ENCODE measurements around the gene NEURL1. TPM values are rescaled to one million over a fixed set of nuclear protein-coding genes. Genes with fewer than 3 reads are reported as not detected.

NEURL1 gene
- total and polyA plus RNA-seq, 8 donors = 0.89 to 136 (median 3.0) TPM

DNA sequence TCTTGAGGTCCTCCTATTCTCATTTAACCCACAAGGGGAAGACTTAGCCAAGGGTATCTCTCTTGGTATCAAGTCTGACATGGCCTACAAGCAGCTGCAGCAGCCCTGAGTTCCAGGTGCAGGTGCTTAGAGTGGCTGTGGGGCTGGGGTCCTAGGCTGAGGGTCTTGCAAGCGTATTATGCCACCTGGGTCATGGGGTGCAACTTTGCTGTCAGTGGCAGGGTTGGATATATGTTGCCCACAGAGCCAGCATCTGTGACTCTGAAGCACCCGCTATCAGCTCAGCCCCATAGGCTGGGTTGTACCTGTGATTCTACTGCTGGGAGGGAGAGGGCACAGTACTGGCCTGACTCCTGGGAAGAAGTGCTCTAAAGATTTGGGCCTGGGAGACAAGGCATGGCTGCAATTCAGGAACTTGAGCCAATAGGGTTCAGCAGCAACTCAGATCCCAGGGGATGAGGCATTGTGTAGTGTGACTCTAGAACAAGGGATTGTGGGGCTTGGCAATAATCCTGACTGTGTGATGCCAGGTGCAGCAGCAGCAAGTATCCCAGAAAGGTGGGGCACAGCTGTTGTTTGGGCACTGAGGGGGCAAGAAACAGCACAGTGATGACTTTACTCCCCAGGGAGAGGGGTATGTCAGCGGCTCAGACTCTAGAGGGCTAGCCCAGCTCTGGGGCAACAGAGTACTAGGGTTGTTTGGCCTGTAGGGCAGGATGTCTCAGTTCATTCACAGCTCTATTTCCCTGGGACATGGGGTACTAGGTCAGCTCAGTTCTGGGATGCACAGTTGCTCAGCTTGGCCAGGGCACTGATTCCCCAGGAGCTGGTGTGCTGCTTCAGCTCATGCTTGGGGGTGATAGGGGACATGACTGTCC lies 41.4 kb downstream of the NEURL1 start:
- Histone ChIP-seq H3K27ac (no peak overlapping the region), H3K9me3 (peaks cover 0 to 6% (median 0%) of the 10 kb centered on the region in 4 donors), H3K27me3 (peaks cover 0 to 19% (median 0%) of the 10 kb centered on the region in 3 donors), H3K4me1 (no peaks in the 10 kb centered on the region), H3K4me3 (no peak overlapping the region), H3K36me3 (no peaks in the 10 kb centered on the region)
- DNase-seq = peak; percentile 3 to 16
- intact Hi-C loops (cut with DNase I; ENCODE audit: low total_unique reads) = no loop called here
- WGBS, 5 donors = 94 to 96% (median 94%) methylated on average over 2 to 3 of the region's 3 CpGs
- no peak for TF ChIP-seq POLR2AphosphoS5 (IDR thresholded peaks at IDR 0.05)
- TF ChIP-seq POLR2A (IDR thresholded peaks at IDR 0.05) = no peak
- TF ChIP-seq, protein P1, sequence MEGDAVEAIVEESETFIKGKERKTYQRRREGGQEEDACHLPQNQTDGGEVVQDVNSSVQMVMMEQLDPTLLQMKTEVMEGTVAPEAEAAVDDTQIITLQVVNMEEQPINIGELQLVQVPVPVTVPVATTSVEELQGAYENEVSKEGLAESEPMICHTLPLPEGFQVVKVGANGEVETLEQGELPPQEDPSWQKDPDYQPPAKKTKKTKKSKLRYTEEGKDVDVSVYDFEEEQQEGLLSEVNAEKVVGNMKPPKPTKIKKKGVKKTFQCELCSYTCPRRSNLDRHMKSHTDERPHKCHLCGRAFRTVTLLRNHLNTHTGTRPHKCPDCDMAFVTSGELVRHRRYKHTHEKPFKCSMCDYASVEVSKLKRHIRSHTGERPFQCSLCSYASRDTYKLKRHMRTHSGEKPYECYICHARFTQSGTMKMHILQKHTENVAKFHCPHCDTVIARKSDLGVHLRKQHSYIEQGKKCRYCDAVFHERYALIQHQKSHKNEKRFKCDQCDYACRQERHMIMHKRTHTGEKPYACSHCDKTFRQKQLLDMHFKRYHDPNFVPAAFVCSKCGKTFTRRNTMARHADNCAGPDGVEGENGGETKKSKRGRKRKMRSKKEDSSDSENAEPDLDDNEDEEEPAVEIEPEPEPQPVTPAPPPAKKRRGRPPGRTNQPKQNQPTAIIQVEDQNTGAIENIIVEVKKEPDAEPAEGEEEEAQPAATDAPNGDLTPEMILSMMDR (IDR thresholded peaks at IDR 0.05) = no peak
- TF ChIP-seq EP300 (IDR thresholded peaks at IDR 0.05) = no peak

DNA sequence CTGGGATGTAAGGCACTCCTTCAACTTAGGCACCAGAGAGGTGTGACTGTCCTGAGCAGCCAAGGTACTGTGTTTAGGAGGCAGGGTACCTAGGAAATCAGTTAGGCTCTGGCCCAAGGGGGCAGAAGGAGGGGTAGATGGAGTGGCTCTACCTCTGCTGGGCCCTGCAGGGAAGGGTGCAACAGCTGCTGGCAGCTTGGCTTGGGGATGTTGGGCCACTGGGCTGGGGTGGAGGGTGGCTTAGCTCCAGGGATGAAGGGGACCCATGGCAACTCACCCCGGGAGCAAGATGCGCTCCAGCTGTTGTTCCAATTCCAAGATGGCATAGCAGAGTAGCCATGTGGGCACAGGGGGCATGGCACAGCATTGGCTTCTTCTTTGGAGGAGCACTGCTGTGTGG lies 42.1 kb downstream of the NEURL1 start:
- DNase-seq = peak; percentile 1 to 8
- no peaks in the 10 kb centered on the region for H3K36me3 ChIP-seq
- intact Hi-C loops (cut with DNase I; ENCODE audit: low total_unique reads) = no loop called here
- H3K9me3 ChIP-seq = peaks cover 0 to 6% (median 0%) of the 10 kb centered on the region in 4 donors
- no peak overlapping the region for H3K27ac ChIP-seq
- TF ChIP-seq POLR2A (IDR thresholded peaks at IDR 0.05) (no peak), EP300 (IDR thresholded peaks at IDR 0.05) (no peak), POLR2AphosphoS5 (IDR thresholded peaks at IDR 0.05) (no peak)
- TF ChIP-seq, protein P1 (IDR thresholded peaks at IDR 0.05) = no peak
- H3K4me1 ChIP-seq = no peaks in the 10 kb centered on the region
- H3K4me3 ChIP-seq = no peak overlapping the region
- peaks cover 0 to 19% (median 0%) of the 10 kb centered on the region in 3 donors for H3K27me3 ChIP-seq
- WGBS, 5 donors = 70 to 100% (median 86%) methylated on average over 2 of the region's 2 CpGs

DNA sequence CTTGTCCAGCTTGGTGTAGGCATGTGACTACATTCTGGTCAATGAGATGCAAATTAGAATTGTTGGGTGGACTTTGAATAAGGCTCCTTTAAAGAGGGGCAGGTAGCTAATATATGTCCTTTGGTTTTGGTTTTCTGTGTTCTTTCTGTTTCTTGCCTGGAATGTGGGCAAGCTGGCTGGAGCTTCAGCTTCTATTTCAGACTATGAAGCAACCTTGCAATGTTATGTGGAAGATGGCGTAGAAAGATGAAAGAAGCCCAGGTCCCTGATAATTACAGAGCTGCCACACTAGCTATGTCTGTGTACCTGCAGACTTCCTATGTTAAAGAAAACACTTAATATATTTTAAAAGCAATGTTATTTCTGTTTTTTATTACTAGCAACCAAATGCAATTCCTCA lies 46.2 kb downstream of the NEURL1 start:
- intact Hi-C loops (cut with DNase I; ENCODE audit: low total_unique reads) = no loop called here
- Histone ChIP-seq H3K4me1 (peaks cover 13 to 15% (median 14%) of the 10 kb centered on the region in 4 donors), H3K9me3 (no peaks in the 10 kb centered on the region), H3K4me3 (no peak overlapping the region), H3K27me3 (peaks cover 0 to 19% (median 0%) of the 10 kb centered on the region in 3 donors), H3K36me3 (no peaks in the 10 kb centered on the region), H3K27ac (no peak overlapping the region)
- DNase-seq = peak in 1 of 2 donors; percentile 4
- TF ChIP-seq, protein P1 (IDR thresholded peaks at IDR 0.05) = no peak
- TF ChIP-seq EP300 (IDR thresholded peaks at IDR 0.05) (no peak), POLR2AphosphoS5 (IDR thresholded peaks at IDR 0.05) (no peak), POLR2A (IDR thresholded peaks at IDR 0.05) (no peak)
- 0 to 68% (median 55%) methylated on average over 1 of the region's 1 CpG for WGBS, 5 donors

DNA sequence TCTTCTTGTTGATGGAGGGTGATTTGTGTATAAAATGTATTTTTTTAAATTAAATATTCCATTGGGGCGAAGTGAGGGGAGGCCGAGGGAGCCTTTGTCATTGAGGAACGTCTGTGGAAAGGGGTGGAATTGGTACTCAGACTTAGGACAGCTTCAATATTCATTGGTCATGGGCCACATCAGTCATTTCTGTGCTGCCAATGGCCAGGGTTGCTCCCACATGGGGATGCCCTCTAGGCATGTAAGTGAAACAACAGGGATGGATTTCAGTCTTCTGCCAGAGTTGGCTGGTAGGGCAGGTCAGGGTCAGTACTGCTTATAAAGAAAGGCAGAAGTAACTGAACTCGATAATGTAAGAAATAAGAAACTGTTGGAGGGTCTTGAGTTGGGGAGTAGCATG lies 47.2 kb downstream of the NEURL1 start:
- 64 to 90% (median 88%) methylated on average over 4 of the region's 4 CpGs for WGBS, 5 donors
- DNase-seq = peak; percentile 2 to 11
- no peaks in the 10 kb centered on the region for H3K36me3 ChIP-seq
- H3K27ac ChIP-seq = no peak overlapping the region
- no peak for TF ChIP-seq EP300 (IDR thresholded peaks at IDR 0.05)
- TF ChIP-seq POLR2A (IDR thresholded peaks at IDR 0.05) = no peak
- no peak for TF ChIP-seq POLR2AphosphoS5 (IDR thresholded peaks at IDR 0.05)
- TF ChIP-seq, protein P1 (IDR thresholded peaks at IDR 0.05) = no peak
- peaks cover 15 to 24% (median 23%) of the 10 kb centered on the region in 4 donors for H3K4me1 ChIP-seq
- no peak overlapping the region for H3K4me3 ChIP-seq
- peaks cover 0 to 19% (median 0%) of the 10 kb centered on the region in 3 donors for H3K27me3 ChIP-seq
- no peaks in the 10 kb centered on the region for H3K9me3 ChIP-seq
- intact Hi-C loops (cut with DNase I; ENCODE audit: low total_unique reads) = no loop called here

Measured in stomach (tissue), 9 donors.